ENCODE results near the gene IL1RL1.

IL1RL1 gene

DNA sequence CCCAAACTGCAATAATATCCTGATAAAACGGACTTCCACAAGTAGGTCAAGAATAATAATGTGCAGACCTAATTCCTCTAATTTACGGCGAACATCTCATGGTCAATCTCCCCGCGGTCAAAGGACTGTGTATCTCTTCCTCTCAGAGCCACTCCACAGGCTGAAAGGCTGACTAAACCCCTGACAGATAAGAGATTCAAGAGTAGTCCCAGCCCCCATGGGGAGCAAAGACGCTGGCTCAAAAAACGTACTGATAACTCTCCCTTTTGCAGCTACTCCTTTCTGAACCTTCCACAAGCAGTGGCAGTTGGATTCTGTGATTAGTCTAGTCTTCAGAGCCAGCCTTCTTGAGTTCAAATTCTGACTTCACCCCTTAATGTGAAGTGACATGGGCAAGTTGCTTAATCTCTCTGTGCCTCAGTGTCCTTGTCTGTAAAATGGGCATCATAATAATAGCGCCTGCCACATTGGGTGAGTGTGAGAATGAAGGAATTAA lies 24.6 kb downstream of the IL1RL1 start:
- Histone ChIP-seq H3K9me3 (ENCODE audit: low read depth, low read length) (no peaks in the 10 kb centered on the region), H3K36me3 (ENCODE audit: insufficient read depth, low read length) (no peaks in the 10 kb centered on the region), H3K4me3 (no peak overlapping the region), H3K9ac (ENCODE audit: insufficient read length) (no peak overlapping the region), H3K27ac (no peak overlapping the region)
- TF ChIP-seq EZH2 (IDR thresholded peaks at IDR 0.05) (no peak), POLR2AphosphoS5 (IDR thresholded peaks at IDR 0.05; ENCODE audit: borderline replicate concordance, low read depth, low read length) (no peak), FOXP2 (optimal IDR thresholded peaks at IDR 0.05; ENCODE audit: control extremely low read depth, extremely low read length, insufficient read depth) (no peak)
- DNase-seq (ENCODE audit: low read depth, low spot score): no peak

DNA sequence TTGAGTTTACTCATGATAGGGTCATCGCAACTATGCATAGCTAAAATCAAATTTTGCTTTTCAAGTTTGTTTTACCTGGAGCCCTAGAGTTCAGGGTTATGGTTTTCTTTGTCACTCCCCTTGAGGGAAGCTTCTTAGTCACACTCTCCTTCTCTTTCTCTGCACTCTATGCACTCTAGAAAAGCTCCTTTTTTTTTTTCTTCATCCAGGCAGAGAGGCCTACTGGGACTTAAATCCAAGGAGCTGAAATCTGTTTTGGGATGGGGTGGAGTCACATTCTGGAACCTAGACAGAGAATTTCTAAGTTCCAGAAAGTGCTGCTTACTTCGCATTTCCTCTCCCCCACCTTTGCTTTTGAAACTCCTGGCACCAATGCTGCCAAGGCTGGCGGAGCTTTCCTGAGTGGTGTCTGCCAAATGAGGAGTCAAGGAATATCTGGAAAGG lies 25.2 kb downstream of the IL1RL1 start:
- Histone ChIP-seq H3K27ac (no peak overlapping the region), H3K9me3 (ENCODE audit: low read depth, low read length) (no peaks in the 10 kb centered on the region), H3K36me3 (ENCODE audit: insufficient read depth, low read length) (no peaks in the 10 kb centered on the region), H3K9ac (ENCODE audit: insufficient read length) (no peak overlapping the region), H3K4me3 (no peak overlapping the region)
- TF ChIP-seq POLR2AphosphoS5 (IDR thresholded peaks at IDR 0.05; ENCODE audit: borderline replicate concordance, low read depth, low read length): no peak
- no peak for TF ChIP-seq EZH2 (IDR thresholded peaks at IDR 0.05)
- no peak for TF ChIP-seq FOXP2 (optimal IDR thresholded peaks at IDR 0.05; ENCODE audit: control extremely low read depth, extremely low read length, insufficient read depth)
- no peak for DNase-seq (ENCODE audit: low read depth, low spot score)

DNA sequence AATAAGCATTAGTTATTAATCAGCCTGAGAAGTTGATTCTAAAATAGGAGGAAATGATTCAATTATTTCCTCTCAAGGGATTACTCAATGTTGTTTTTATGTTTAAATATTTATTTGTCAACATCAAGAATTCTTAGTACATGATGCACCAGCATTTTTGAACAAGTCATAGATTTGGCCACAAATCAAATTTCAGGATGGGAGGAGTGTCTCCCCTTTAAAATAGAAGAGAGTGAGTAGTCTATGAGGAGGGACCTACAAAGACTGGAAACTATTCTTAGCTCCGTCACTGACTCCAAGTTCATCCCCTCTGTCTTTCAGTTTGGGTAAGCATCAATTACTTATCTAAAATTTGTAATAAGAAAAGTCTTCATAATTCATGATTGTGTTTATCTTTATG lies 25.6 kb downstream of the IL1RL1 start:
- TF ChIP-seq POLR2AphosphoS5 (IDR thresholded peaks at IDR 0.05; ENCODE audit: borderline replicate concordance, low read depth, low read length) (no peak), EZH2 (IDR thresholded peaks at IDR 0.05) (no peak), FOXP2 (optimal IDR thresholded peaks at IDR 0.05; ENCODE audit: control extremely low read depth, extremely low read length, insufficient read depth) (no peak)
- no peak overlapping the region for H3K9ac ChIP-seq (ENCODE audit: insufficient read length)
- H3K4me3 ChIP-seq: no peak overlapping the region
- no peak overlapping the region for H3K27ac ChIP-seq
- no peak for DNase-seq (ENCODE audit: low read depth, low spot score)
- no peaks in the 10 kb centered on the region for H3K9me3 ChIP-seq (ENCODE audit: low read depth, low read length)
- no peaks in the 10 kb centered on the region for H3K36me3 ChIP-seq (ENCODE audit: insufficient read depth, low read length)

DNA sequence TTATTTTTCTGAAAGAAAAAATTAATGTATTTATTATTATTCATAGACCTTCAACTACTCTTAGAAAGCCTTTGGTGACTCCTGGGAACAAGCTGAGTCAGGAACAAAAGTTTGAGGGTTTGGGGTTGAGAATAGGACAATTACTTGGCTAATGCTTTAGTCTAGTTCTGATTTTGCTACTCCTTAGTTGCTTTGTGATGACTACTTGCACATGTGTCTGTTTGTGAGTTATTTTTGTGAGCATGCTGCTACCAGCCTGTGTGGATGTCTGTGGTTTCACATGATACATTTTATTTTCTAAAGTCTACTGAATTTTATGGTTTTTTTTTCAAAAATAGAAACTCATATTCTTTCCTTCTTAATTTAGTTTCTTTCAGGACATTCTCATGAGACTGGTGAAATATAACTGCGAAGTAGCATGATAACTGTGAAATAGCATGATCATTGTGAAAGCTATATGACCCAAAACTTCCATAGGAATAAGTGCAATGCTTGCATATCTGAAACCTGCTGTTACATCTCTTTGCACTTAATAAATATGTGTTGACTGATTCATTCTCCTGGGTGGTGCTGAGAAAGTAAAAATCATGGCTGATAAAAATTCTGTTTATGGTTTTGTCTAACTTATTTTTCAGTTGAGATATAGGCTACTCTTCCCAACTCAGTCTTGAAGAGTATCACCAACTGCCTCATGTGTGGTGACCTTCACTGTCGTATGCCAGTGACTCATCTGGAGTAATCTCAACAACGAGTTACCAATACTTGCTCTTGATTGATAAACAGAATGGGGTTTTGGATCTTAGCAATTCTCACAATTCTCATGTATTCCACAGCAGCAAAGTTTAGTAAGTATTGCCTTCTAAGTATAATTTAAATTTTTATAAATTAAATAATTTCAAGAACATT lies 26.4 kb downstream of the IL1RL1 start:
- no peak overlapping the region for H3K9ac ChIP-seq (ENCODE audit: insufficient read length)
- DNase-seq (ENCODE audit: low read depth, low spot score): no peak
- no peak overlapping the region for H3K4me3 ChIP-seq
- TF ChIP-seq FOXP2 (optimal IDR thresholded peaks at IDR 0.05; ENCODE audit: control extremely low read depth, extremely low read length, insufficient read depth) (no peak), EZH2 (IDR thresholded peaks at IDR 0.05) (no peak), POLR2AphosphoS5 (IDR thresholded peaks at IDR 0.05; ENCODE audit: borderline replicate concordance, low read depth, low read length) (no peak)
- no peaks in the 10 kb centered on the region for H3K36me3 ChIP-seq (ENCODE audit: insufficient read depth, low read length)
- no peaks in the 10 kb centered on the region for H3K9me3 ChIP-seq (ENCODE audit: low read depth, low read length)
- no peak overlapping the region for H3K27ac ChIP-seq

DNA sequence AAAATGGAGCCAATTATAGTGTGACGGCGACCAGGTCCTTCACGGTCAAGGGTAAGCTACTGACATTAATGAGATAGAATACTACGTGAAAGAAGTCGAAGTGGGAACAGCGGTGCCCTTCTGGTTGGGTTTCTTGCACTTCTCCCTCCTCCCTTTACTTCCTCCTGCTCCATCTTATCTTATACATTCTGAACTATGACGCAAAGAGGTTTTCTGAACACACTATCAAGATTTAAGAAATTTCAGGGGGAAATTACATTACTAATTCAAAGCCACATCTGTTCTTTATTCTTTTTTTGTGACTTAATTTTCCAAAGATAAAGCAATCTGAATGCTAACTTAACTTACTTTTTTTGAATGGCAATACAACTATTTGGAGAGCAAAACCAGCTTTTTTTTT lies 29.4 kb downstream of the IL1RL1 start:
- no peaks in the 10 kb centered on the region for H3K9me3 ChIP-seq (ENCODE audit: low read depth, low read length)
- TF ChIP-seq POLR2AphosphoS5 (IDR thresholded peaks at IDR 0.05; ENCODE audit: borderline replicate concordance, low read depth, low read length) (no peak), FOXP2 (optimal IDR thresholded peaks at IDR 0.05; ENCODE audit: control extremely low read depth, extremely low read length, insufficient read depth) (no peak), EZH2 (IDR thresholded peaks at IDR 0.05) (no peak)
- H3K36me3 ChIP-seq (ENCODE audit: insufficient read depth, low read length): no peaks in the 10 kb centered on the region
- no peak overlapping the region for H3K9ac ChIP-seq (ENCODE audit: insufficient read length)
- no peak overlapping the region for H3K27ac ChIP-seq
- DNase-seq (ENCODE audit: low read depth, low spot score): no peak
- no peak overlapping the region for H3K4me3 ChIP-seq

DNA sequence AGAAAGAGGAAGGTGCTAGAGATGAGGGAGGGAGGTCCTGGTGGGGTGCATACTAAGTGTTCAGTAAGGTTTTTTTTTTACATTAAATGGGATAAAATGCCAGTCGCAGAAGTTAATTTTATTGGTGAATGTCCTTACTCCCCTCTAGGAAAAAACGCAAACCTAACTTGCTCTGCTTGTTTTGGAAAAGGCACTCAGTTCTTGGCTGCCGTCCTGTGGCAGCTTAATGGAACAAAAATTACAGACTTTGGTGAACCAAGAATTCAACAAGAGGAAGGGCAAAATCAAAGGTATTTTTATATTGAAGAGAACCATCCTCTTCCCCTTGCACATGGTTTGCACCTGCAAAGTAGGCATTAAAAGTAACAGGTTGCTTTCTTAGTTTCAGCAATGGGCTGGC lies 31.5 kb downstream of the IL1RL1 start:
- Histone ChIP-seq H3K36me3 (ENCODE audit: insufficient read depth, low read length) (no peaks in the 10 kb centered on the region), H3K9ac (ENCODE audit: insufficient read length) (no peak overlapping the region), H3K9me3 (ENCODE audit: low read depth, low read length) (no peaks in the 10 kb centered on the region), H3K27ac (no peak overlapping the region), H3K4me3 (no peak overlapping the region)
- no peak for TF ChIP-seq POLR2AphosphoS5 (IDR thresholded peaks at IDR 0.05; ENCODE audit: borderline replicate concordance, low read depth, low read length)
- no peak for TF ChIP-seq EZH2 (IDR thresholded peaks at IDR 0.05)
- no peak for DNase-seq (ENCODE audit: low read depth, low spot score)

DNA sequence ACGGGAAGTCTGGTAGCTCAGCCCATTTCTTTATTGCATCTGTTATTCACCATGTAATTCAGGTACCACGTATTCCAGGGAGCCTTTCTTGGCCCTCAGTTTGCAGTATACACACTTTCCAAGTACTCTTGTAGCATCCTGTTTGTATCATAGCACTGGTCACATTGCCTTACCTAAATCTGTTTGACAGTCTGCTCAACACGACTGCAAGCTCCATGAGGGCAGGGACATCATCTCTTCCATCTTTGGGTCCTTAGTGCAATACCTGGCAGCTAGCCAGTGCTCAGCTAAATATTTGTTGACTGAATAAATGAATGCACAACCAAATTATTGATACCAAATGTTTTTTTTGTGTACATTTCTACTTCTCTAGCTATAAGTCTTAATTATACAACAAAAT lies 33.0 kb downstream of the IL1RL1 start:
- Histone ChIP-seq H3K27ac (no peak overlapping the region), H3K4me3 (no peak overlapping the region), H3K36me3 (ENCODE audit: insufficient read depth, low read length) (no peaks in the 10 kb centered on the region), H3K9me3 (ENCODE audit: low read depth, low read length) (no peaks in the 10 kb centered on the region), H3K9ac (ENCODE audit: insufficient read length) (no peak overlapping the region)
- TF ChIP-seq POLR2AphosphoS5 (IDR thresholded peaks at IDR 0.05; ENCODE audit: borderline replicate concordance, low read depth, low read length) (no peak), EZH2 (IDR thresholded peaks at IDR 0.05) (no peak), FOXP2 (optimal IDR thresholded peaks at IDR 0.05; ENCODE audit: control extremely low read depth, extremely low read length, insufficient read depth) (no peak)
- DNase-seq (ENCODE audit: low read depth, low spot score): no peak

DNA sequence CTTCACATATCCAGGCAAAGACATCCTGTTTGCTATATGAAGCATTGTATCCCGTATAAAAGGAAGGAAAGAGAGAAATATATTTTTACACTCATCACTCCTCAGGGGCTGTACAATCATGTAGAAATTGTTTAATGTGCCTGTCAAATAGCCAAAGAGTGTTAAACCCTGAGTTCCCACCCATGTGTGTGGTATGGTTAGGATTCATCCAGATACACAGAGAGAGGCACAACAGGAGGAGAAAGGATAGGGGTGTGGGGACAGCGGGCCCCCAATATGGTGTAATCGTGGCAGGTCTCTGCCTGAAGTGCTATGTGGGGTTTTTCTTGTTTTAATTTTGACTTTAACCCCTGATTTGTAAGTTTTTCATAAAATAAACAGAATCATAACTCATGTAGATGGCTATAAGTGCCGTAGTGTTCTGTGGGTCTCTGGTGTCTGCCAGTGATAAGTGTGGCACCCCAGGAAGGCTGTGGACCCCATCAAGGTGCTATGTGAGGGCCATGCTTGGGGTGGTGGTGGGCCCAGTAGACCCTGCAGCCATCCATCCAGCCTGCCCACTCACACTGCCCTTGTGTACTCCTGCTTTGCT lies 34.1 kb downstream of the IL1RL1 start:
- H3K36me3 ChIP-seq (ENCODE audit: insufficient read depth, low read length): no peaks in the 10 kb centered on the region
- no peak for DNase-seq (ENCODE audit: low read depth, low spot score)
- TF ChIP-seq FOXP2 (optimal IDR thresholded peaks at IDR 0.05; ENCODE audit: control extremely low read depth, extremely low read length, insufficient read depth): no peak
- no peak for TF ChIP-seq EZH2 (IDR thresholded peaks at IDR 0.05)
- TF ChIP-seq POLR2AphosphoS5 (IDR thresholded peaks at IDR 0.05; ENCODE audit: borderline replicate concordance, low read depth, low read length): no peak

More for the DNA sequence above, 34.1 kb downstream of the IL1RL1 start:
- no peak overlapping the region for H3K27ac ChIP-seq
- H3K9ac ChIP-seq (ENCODE audit: insufficient read length): no peak overlapping the region
- H3K4me3 ChIP-seq: no peak overlapping the region
- no peaks in the 10 kb centered on the region for H3K9me3 ChIP-seq (ENCODE audit: low read depth, low read length)
